Parietal lobe (tissue), 1 donor: ENCODE measurements around the gene OR52N2. TPM values are rescaled to one million over a fixed set of nuclear protein-coding genes. Genes with fewer than 3 reads are reported as not detected.

ENCODE experiments used
- total RNA-seq: library from RNA; depleted of rRNA; stranded (reverse); fragments of >200 nt; gene quantifications from one replicate; pipeline ENCODE4 v1.2.3, GENCODE V29; 2014

Gene OR52N2
- total RNA-seq = not detected

DNA sequence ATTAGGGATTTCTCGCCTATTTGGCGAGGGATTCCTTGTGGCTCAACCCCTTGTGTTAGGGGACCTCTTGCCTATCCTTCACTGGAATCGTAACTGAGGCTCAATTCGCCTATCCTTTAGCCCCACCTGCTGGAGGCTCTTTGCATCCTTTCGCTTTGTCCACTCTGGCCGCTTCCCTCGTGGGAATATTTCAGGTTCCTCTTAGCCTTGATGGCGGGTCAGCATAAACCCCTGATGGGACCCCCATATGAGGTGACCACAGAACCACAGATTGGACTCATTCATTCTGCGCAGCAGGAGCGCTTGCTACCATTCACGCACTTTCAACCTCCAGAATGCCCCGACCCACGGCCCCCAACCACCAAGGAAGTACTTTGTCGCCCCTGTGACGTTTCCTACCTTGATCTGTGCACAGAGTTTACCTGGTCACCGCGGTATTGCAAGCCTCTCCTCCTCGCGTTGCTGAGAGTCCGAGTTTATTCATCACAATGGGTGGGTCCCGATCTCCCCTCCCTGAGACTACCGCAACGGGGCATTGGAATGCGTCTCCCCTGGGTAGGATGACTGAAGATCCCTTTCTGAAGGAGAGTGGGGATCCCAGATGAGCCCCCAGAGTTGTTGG, at the start of gene OR52N2:
Gene OR52N2 (plus strand): TSS at position 425 of the 622 bp plus-strand sequence. CDS start 11,412 bp downstream, outside the sequence.

DNA sequence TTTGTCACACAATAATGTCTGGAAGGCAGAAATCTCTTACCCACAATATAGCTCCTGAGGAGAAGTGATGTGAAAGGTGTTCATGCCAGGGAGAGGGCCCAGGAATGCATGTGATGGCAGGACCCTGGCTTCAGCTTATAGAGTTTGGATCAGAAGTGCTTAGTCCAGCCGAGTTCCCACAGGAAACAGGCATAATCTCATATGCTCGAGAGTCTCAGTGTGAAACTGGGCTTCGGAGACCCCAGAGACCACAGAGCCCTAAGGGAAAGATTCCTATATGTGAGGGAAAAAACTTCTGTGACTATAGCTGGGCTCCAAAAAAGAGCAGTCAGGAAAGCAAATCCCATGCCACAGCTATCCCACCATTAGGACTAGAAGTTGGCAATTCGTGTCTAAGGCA, 25.5 kb upstream of the OR52N2 start, which contains the start of gene OR52N5:
Gene OR52N5 (minus strand): TSS at position 101 of the 400 bp plus-strand sequence. CDS start 4,721 bp downstream, outside the sequence.

DNA sequence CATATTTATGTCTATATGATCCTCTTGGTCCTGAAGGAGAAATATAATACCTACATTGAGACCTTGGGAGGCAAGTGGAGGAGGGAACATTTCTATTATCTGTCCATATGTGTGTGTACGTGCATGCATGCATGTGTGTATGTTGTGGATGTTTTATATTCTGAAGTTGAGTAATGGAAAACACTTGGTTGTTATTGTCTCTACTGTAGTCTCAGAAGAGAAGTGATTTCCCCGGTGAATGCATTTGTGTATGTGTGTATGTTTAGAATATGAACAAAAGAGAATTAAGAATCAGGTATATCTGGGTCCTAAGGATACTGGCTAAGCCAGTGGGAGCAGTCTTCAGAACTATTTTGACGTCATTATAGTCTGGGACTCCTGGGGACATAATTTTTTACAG, 17.6 kb upstream of the OR52N2 start, which contains the start of gene OR52N1:
Gene OR52N1 (minus strand): TSS at position 101 of the 400 bp plus-strand sequence. CDS start 2,449 bp downstream, outside the sequence.

DNA sequence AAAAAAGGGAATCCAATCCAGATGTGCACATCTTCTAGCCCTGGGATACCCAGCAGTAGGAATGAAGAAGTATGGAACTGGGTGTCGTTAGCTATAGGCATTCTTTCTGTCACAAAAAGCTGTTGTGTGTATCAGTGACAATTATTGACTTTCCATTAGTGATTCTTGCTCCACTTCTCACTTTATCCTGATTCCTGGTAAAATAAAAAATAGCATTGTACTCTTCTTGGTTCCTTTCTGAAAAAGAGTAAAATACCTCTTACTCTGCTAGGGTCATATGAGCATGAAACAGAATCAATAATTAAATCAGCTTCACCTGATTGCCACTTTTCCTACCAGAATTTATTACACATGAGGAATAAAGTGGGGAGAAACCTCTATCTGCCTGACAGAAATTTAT, 33.1 kb downstream of the OR52N2 start, which contains the start of gene OR52E6:
Gene OR52E6 (minus strand): TSS at position 101 of the 400 bp plus-strand sequence. CDS start 0 bp downstream, at position 101.

GRCh38 chr11:5857590-5857989, 48.9 kb downstream of the OR52N2 start, which contains the start of gene OR52E8:
Gene OR52E8, minus strand, starts transcription at chr11:5857690. Its CDS starts 0 bp downstream, at chr11:5857690.

Other genes starting within 250 kb of the OR52N2 start
- not detected for gene OR52B6, start 228.0 kb upstream of the OR52N2 start, total RNA-seq
- 0.31 TPM for gene TRIM6, start 212.3 kb upstream of the OR52N2 start, total RNA-seq
- gene TRIM34, start 183.9 kb upstream of the OR52N2 start, total RNA-seq = 1.6 TPM
- gene TRIM5, start 123.8 kb upstream of the OR52N2 start, total RNA-seq = 6.6 TPM
- gene TRIM22, start 119.1 kb upstream of the OR52N2 start, total RNA-seq = 20.7 TPM
- gene OR56B1, start 72.5 kb upstream of the OR52N2 start, total RNA-seq = not detected
- gene OR52N4, start 54.7 kb upstream of the OR52N2 start, total RNA-seq = 0.63 TPM
- 0.63 TPM for gene OR52N5, start 25.6 kb upstream of the OR52N2 start, total RNA-seq
- 0.94 TPM for gene OR52N1, start 17.7 kb upstream of the OR52N2 start, total RNA-seq
- gene OR52E6, start 33.0 kb downstream of the OR52N2 start, total RNA-seq = 0.94 TPM
- 0.63 TPM for gene OR52E8, start 48.8 kb downstream of the OR52N2 start, total RNA-seq
- not detected for gene OR52E4, start 71.7 kb downstream of the OR52N2 start, total RNA-seq
- gene OR52E5, start 84.3 kb downstream of the OR52N2 start, total RNA-seq = not detected
- gene OR56A3, start 133.3 kb downstream of the OR52N2 start, total RNA-seq = not detected
- not detected for gene OR56A5, start 159.6 kb downstream of the OR52N2 start, total RNA-seq
- gene OR52L1, start 178.1 kb downstream of the OR52N2 start, total RNA-seq = not detected
- gene OR56A4, start 198.0 kb downstream of the OR52N2 start, total RNA-seq = 0.31 TPM
- gene OR56A1, start 221.8 kb downstream of the OR52N2 start, total RNA-seq = 0.31 TPM